CD4-positive, alpha-beta T cell treated with Interferon alpha-2 for 1 hour (primary cell): ENCODE results near the gene SBNO2.

ENCODE experiments used
- DNase-seq, 2 donors: peaks; one replicate each; pipeline ENCODE4 v3.0.0-alpha.2; 2020 to 2022

Gene SBNO2

DNA sequence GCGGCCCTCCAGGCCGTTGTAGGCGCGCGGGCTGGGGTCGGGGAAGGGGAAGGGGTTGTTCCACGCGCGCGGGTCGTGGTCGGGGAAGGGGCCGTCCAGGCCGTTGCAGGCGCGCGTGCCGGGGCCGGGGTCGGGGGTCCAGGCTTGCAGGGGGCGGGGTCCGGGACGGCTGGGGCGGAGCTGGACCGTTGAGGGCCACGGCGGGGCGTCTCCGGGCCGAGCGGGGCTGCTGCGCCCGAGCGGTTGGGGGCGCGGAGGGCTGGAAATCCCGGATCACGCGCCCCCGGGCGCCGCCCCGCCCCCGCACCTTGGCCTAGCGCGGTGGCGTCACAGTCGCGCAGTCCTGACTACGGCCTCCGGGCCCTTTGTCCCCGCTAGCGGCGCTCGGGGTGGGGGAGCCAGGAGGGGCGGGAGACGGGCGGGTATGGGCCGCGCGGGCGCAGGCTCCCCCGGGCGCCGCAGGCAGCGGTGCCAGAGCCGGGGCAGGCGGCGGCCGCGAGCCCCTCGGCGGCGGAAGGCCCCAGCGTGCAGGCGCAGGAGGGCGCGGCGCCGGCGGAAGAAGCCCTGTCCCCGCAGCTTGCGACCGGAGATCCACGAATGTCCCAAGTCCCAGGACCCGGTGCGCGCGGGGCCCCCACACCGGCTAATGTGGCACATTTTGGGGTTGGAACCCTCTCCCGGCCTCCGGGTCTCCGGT lies 69.6 kb downstream of the SBNO2 start:
- peak; percentile 74 to 81 for DNase-seq

DNA sequence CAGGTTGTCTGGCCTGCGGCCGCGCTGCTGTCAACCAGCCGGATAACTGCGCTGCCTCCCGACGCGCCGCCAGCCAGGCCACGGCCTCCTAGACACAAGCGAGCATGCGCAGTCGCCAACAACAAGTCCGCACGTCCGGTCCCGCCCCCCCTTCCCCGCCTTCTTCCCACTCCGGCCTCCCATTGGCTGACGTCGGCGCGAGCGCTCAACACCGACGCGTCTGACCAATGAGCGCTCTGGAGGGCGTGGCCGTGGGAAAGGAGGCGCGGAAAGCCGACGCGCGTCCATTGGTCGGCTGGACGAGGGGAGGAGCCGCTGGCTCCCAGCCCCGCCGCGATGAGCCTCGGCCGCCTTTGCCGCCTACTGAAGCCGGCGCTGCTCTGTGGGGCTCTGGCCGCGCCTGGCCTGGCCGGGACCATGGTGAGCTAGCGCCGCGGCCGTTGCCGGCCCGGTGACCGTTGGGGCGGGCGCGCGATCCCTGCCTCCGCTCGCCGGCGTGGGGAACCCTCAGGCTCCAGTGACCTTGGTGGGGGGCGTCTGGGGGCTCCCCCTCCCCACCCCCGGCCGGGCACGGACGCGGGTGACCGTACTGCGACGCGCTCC lies 70.3 kb downstream of the SBNO2 start, which contains the start of gene GPX4:
Gene GPX4, plus strand, starts transcription at position 287 of the 603 bp plus-strand sequence. Its CDS starts 50 bp downstream, at position 337.
- peak; percentile 99 for DNase-seq

DNA sequence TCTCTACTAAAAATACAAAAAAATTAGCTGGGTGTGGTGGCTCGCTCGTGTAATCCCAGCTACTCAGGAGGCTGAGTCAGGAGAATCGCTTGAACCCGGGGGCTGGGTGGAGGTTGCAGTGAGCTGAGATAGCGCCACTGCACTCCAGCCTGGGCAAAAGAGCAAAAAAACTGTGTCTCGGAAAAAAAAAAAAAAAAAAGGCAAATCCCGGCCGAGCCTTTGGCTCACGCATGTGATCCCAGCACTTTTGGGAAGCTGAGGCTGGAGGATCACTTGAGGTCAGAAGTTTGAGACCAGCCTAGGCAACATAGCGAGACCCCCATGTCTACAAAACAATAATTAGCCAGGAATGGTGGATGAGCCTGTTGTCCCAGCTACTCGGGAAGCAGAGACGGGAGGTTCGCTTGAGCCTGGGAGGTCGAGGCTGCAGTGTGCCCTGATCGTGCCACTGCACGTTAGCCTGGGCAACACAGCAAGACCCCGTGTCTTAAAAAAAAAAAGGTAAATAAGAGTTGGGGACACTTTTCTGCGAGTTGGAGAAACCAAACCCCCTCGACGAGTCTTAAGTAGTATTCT lies 70.8 kb downstream of the SBNO2 start:
- DNase-seq = no peak

DNA sequence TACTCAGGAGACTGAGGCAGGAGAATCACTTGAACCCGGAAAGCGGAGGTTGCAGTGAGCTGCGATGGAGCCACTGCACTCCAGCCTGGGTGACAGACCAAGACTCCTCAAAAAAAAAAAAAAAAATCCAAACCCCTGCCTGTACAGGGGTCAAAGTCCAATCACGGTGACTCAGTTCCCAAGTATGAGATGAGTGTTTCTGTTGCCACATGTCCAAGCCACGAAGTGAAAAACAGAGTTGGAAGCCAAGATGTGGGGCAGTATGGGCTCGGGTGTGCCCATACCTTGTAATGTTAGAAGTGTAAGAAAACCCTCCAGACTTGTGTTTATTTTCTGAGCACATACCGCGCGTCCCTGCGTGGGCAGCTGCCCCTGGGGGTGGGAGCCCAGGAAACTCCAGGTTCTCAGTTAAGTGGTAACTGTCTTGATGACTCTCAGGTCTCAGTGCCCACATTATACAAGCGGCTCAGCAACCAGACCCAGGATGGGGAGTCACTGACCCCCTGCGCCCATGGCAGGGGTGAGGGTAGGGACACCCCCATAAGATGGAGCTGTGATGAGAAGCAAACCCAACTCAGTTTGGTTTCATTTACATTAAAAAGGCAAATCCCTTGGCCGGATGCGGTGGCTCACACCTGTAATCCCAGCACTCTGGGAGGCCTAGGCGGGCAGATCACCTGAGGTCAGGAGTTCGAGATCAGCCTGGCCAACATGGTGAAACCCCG lies 71.5 kb downstream of the SBNO2 start:
- peak in 1 of 2 donors; percentile 53 for DNase-seq

DNA sequence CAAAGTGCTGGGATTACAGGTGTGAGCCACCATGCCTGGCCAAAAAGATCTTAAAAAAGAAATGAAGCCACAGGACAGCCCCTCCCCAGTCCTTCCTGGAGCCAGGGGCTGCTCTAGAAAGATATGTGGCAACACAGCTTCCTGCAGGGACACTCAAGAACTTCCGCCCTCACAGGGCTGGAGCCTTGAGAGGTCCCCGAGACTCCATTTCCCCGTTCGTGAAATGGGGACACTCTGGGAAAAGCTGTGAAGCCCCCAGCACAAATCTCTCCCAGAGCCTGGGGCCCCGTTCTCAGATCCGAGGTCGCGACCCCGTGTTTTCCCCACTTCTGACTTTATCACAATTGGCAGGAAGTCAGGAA lies 72.8 kb downstream of the SBNO2 start:
- no peak for DNase-seq

DNA sequence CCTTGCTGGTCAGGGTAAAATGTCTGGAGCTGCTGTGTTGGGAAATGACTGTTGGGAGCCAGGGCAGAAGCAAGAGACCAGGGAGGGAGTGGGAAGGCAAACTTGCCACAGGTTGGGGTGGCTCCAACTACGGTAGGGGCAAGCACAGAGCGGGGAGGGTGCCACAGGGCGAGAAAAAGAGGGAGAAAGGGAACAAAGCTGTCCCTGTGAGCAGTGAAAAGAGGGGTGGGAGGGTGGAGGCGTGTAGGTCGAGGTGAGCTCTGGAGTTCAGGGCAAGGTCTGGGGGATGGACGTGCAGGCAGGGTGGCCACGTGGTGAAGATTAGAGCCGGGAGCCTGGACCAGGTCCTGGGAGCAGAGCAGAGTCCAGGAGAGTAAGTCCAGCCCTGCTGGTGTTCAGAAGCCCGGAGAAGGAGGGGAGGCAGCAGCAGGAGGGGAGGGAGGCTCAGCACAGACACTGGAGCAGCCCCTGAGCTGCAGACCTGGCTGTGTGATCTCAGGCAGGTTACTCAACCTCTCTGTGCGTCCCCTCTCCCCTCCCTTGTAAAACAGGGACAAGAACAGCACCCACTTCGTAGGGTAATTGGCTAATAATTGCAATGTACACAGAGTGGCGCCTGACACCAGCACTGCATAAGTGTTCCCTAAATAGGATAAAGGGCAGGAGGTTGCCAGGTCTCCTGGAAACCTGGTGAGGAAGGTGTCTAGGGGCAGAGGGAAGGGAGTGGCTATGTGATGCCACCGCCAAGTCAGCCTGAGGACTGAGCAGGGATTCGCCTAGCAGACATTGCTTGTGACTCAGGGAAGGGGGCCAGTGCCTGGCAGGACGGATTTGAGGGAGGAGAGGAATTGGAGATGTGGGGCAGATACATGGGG lies 75.7 kb downstream of the SBNO2 start:
- DNase-seq = no peak

DNA sequence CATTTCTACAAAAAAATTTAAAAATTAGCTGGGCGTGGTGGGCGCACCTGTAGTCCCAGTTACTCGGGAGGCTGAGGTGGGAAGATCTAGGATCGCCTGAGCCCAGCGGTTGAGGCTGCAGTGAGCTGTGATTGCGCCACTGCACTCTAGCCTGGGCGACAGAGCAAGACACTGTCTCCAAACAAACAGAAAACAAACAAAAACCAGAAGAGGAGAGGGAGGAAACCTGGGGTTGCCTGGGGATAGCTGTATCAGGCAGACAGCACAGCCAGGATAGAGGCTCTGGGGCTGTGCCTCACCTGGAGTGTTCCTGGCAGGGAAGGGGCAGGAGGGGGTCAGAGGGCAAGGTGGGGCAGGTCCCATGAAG lies 76.3 kb downstream of the SBNO2 start:
- no peak for DNase-seq

DNA sequence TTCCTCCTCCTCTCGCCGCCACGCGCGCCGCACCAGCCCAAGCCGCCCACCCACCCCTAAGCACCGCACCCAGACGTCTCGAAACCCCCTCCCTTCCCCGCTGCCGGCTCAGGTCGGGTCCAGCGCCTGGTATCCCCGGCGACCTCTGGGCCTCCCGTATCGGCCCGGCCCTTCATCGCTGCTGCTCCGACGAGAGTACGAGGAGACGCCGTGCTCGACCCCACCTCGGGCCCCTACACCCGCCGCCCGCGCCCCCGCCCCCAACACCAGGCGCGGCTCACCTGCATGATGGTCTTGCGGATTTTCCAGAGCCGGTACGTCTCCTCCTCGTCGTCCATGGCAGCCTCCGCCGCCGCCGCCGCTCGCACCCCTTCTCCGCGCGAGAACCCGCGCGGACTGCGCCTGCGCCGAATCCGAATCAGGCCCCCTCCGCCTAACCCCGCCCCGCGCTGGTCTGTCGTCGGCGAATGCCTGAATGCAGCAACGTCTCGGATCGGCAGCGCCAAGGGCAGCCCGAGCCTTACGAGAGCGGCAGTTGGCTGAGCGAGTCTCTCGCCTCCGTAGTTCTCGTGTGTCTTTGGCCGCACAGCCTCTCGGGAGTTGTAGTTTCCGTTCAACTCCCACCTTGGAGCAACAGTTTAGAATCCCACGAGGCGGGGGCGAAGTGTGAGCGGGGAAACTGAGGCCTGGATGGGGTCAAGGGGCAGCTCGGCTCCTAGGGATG lies 78.9 kb downstream of the SBNO2 start, which contains the start of gene POLR2E:
Gene POLR2E, minus strand, starts transcription at position 398 of the 724 bp plus-strand sequence. Its CDS starts 60 bp downstream, at position 338.
- peak; percentile 97 to 99 for DNase-seq

DNA sequence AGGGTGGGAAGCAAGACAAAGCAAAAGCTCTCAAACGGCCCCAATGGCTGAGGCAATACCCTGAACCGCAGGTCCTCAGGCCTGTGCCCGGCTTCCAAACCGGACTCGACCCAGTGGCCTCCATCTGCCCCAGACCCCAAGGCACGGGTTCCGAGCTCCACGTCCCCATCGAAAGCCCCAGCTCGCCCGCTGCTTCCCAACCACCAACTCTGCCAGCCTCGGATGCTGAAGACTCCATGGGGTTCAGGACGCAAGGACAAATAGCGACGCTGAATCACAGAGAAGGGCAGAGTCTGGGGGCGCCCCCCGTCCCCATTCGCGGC lies 79.5 kb downstream of the SBNO2 start:
- no peak for DNase-seq

DNA sequence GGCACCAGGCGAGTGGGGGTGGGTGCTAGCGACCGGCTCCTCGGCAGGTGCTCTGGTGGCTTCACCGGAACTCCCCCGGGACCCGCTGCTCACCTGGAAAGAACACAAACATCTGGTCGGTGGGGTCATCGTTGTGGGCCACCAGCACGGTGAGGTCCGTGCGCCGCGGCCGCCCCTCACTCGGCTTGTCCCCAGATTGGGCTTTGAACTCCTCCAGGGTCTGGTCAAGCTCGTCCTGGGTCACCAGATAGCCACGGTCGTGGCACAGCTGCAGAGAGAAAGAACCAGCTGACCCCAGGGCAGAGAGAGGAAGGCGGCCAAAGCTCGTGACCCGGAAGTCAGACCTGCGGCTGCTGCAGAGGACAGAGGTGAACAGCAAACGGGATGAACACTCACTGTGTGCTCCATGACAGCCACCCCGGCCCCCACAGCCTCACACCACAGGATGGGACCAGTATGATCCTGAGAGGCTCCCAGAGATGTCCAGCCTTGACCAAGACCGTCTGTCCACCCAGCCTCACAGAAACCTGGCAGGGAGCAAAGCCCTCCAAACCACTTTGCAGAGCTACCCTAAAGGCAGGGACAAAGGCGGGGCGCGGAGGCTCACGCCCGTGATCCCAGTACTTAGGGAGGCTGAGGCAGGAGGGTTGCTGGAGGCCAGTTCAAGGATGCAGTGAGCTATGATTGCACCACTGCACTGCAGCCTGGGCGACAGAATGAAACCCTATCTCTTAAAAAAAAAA lies 80.1 kb downstream of the SBNO2 start:
- DNase-seq = no peak

DNA sequence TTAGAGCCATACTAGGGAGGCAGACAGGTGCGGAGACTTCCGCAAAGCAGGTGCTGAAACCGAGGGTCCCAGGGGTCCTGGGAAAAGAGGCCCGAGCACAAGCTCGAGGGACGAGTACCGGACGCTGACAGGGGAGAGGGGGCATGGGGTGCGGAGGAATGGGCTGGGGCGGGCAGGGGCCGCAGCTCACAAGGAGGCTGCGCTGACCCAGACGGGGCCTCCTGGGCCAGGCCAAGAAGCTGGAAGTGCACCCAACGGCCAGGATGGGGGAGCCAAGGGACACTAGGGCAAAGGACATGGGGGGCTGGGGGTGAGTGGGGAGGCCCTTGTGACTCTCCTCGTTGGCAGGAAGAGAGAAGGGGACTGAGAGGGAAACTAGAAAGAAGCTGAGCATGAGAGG lies 80.7 kb downstream of the SBNO2 start:
- no peak for DNase-seq

DNA sequence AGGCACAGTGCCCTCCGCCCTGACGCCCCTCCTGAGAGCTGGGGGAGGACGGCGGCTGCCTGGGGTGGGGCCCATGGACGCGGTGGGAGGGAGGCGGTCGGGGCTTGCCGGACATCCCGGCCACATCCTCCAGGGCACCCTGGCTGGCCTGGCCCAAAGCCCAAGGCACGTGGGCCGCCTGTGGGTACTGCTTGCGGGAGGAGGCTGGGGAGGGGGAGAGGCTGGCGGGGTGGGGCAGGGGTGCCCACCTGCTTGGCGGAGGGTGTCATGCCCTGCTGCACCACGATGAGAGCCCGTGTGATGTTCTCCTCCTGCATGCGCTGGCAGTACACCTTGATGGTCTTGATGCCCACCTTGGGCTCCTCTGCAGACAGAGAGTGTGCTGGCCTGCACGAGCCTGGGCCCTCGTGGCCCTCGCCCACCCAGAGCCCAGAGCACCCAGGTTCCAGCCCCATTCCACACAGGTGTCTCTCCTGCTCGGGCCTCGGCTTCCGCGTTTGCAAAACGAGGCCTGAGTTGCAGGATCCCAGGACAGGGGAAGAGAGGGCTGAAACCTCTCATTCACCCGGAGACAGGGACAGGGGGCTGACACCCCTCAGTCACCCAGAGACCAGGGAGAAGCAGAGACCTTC lies 82.4 kb downstream of the SBNO2 start:
- no peak for DNase-seq

DNA sequence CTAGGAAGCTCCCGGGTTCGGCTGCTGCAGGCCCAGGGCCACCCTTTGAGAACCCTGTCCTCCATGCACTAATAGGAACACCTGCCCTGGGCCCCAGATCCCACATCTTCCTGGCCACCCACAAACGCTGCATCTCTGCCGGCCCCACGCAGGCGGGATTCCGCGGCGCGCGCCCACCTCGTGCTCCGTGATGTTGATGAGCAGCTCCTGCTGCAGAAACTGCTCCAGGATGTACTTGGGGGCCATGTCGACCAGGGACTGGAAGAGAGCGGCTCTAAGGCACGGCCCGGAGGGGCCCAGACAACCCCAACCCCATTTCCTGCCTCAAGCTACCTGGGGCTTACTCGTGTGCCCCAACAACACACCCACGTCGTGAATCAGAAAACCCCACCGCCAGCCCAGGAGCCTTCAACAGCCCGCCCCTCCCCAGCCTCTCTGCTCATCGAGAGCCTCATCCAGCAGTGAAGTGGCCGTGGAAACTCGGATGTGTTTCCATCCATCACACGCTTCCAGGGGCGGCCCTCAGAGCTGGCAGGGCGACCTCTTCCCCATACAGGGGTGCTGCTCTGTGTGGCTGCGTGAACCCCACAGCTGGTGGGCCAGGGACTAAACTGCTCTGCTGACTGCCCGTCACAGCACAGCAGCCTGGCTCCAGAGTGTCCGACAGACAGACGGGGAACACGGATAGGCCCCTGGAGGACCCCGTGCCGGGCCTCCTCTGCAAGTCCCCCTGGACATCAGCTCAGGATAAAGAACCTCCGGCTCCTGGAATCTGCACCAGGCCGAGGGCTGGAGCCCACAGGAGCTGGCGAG lies 83.1 kb downstream of the SBNO2 start:
- no peak for DNase-seq

DNA sequence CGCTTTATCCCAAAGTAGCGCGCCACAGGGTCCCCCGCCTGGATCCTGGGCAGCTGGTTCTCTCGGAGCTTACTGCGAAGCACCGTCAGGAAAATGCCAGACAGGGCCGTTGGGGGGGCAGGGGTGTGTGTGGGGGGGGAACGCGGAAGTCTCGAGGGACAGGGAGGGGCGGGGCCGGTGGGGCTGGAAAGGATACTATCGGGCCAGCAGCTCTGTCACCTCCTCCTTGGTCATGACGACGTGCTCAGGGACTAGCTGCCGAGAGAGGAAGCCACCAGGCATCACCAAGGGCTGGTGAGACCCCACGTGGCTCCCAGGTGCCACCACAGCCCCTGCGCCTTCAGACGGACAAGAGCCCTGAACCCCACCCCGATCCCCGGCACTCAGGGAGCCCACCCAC lies 84.2 kb downstream of the SBNO2 start:
- DNase-seq = peak; percentile 62 to 68

DNA sequence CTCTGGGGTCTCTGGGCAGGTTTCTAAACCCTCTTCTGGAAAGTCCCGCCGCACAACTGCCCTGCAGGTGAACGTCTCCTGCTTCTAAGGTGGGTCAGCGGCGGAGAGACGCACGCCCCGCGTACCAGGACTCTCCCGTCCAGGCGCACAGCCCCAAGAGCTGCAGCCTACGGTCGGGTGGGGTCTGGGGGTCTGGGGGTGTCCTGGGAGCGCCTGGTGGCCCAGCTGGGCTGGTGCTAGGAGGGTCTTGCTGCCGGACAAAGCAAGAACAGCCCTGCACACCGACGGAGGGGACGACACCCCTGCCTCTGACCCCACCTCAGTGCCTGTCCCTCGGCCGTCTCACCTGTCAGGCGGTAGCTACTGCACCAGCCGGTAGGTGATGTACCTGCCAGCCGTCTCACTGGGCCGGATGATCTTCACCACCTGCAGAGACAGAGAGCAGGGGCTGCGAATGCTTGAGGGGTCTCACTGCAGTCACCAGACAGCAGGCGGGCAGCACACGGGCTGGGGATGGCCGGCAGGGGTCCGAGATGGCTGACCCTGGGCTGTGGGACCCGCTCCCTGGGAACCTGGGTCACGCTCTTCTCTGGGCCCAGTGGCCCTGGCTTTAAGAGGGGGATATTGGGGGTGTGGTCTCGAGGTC lies 84.8 kb downstream of the SBNO2 start:
- DNase-seq = no peak

DNA sequence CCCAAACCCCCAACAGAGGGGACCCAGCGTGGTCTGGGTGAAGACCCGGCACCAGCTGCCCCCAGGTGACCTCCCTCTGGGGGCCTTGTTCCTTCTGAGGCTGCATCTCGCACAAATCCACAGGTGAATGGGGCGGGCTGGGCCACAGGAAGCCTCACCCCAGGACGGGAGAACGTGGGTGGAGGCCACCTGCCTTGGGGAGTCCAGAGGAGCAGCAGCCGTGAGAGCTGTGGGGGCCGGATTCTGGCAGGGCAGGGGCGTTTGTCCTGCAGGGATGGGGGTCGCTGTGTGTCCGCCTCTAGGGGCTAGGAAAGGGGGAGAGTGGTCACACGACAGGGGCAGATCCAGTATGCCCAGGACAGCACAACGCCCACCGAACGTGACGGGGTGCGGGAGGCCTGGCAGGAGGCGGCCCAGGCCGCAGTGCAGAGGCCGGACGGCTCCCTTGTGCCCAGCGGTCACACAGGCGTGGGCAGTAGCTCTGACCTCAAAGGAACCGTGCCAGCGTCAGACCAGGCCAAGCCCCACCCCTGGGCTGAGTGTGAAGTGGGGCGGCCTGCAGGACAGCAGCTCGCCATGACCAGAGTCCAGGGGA lies 85.6 kb downstream of the SBNO2 start:
- DNase-seq = no peak

DNA sequence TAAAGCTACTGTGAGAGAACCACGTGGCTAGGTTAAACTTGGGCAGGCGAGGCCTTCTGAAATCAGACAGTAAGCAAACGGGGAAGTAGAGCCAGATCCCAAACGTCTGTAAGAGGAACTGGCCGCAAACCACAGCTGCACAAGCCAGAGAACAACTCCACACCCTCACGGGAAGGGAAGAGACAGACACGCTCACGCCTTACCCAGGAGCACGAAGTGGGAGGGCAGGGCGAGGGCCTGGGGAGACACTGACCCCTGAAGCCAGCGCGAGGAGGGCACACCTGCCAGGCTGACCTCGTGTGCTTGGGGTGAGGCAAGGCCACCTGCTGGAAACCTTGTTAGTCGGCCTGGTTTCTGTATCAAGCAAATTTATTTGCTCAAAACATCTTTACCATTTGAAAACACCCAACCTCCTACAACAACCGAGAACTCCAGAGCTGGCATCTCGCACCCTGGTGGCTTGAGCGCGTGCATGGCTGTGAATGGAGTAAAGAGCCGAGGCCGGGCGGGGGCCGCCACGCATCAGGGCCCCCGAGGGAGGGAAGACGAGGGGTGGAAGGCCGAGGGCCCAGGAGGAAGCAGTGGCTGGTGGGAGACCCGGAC lies 86.2 kb downstream of the SBNO2 start:
- DNase-seq = peak; percentile 64 to 71

DNA sequence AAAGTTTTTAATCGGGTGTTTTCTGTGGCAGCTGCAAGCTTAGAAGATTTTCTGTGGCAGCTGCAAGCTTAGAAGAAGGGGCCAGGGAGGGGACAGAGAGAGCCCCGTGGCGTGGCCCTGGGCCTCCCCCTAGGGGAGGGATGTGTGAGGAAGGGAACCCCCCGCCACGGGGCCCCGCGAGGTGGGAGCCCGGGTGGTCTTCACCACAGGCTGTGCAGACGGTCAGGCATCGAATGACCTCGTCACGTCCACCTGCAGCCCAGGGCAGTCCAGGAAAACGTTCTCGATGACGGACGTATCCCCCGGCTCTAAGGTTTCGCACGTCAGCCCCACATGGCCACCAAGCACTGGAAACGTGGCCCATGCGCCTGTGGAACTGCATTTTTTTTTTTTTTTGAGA lies 87.5 kb downstream of the SBNO2 start:
- DNase-seq = no peak
